ENCODE data around the gene FTSJ3. TPM values are rescaled to one million over a fixed set of nuclear protein-coding genes. Genes with fewer than 3 reads are reported as not detected.
A peak's percentile ranks its signal among the peaks of the same experiment; 100 is the strongest.

Gene FTSJ3
- total RNA-seq, 2 experiments from 2014 or later = 47.6 to 51.1 TPM

DNA sequence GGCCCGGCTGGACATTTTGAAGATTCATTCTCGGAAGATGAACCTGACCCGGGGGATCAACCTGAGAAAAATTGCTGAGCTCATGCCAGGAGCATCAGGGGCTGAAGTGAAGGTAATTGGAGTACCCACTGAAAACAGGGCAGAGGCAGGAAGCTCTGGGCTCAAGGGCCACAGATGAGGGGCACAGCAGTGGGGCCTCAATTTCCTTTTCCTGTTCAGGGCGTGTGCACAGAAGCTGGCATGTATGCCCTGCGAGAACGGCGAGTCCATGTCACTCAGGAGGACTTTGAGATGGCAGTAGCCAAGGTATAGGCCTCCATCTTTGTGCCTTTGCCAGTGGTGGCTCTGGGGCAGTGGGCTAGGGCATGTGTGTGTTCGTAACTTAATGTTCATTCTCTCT lies 4.0 kb upstream of the FTSJ3 start:
- Histone ChIP-seq H3K4me1 (ENCODE audit: insufficient read depth, low read length) (peaks cover 71% of the 10 kb centered on the region), H3K4me3 (ENCODE audit: low read length) (no peak overlapping the region), H3K27me3 (ENCODE audit: control insufficient read depth in 1 of 2, insufficient read depth in 2 of 2, low read length in 2 of 2) (no peaks in the 10 kb centered on the region), H3K27ac (ENCODE audit: low read depth in 1 of 2, low read length in 2 of 2) (peak overlapping the region; percentile 2 to 37), H3K9me3 (ENCODE audit: control insufficient read depth in 1 of 2, insufficient read depth in 1 of 2, low read length in 2 of 2) (no peaks in the 10 kb centered on the region), H3K36me3 (ENCODE audit: insufficient read depth, low read length) (peaks cover 79% of the 10 kb centered on the region)
- CTCF ChIA-PET = interaction anchor here (1.7 kb wide), 1 partner anchor 18 kb away, joined by 11 read pairs; no protein-coding TSS in a partner anchor
- Mint-ChIP-seq H3K9me3 (no peaks in the 10 kb centered on the region), H3K36me3 (ENCODE audit: low read depth) (peaks cover 99% of the 10 kb centered on the region), H3K27ac (peak overlapping the region; percentile 69), H3K4me1 (ENCODE audit: low read depth) (peaks cover 76% of the 10 kb centered on the region), H3K4me3 (peak overlapping the region; percentile 62), H3K27me3 (no peaks in the 10 kb centered on the region)
- TF ChIP-seq, protein P1, sequence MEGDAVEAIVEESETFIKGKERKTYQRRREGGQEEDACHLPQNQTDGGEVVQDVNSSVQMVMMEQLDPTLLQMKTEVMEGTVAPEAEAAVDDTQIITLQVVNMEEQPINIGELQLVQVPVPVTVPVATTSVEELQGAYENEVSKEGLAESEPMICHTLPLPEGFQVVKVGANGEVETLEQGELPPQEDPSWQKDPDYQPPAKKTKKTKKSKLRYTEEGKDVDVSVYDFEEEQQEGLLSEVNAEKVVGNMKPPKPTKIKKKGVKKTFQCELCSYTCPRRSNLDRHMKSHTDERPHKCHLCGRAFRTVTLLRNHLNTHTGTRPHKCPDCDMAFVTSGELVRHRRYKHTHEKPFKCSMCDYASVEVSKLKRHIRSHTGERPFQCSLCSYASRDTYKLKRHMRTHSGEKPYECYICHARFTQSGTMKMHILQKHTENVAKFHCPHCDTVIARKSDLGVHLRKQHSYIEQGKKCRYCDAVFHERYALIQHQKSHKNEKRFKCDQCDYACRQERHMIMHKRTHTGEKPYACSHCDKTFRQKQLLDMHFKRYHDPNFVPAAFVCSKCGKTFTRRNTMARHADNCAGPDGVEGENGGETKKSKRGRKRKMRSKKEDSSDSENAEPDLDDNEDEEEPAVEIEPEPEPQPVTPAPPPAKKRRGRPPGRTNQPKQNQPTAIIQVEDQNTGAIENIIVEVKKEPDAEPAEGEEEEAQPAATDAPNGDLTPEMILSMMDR (IDR thresholded peaks at IDR 0.05) = no peak
- ATAC-seq (ENCODE audit: poor library complexity) (no peak), DNase-seq (peak in 1 of 14 experiments; percentile 38)
- POLR2A ChIA-PET = interaction anchor here (0.6 to 7.3 kb wide), 6 partner anchors 9 to 137 kb away, joined by 3 to 86 read pairs (median 4); partner anchors contain the start of genes CCDC47, DDX42, SMARCD2 and STRADA
- intact Hi-C loops (cut with DNase I, micrococcal nuclease) = loop anchor here in 1 of 2 experiments (10.0 kb wide), 1 partner anchor 407 kb away; no protein-coding TSS in a partner anchor

DNA sequence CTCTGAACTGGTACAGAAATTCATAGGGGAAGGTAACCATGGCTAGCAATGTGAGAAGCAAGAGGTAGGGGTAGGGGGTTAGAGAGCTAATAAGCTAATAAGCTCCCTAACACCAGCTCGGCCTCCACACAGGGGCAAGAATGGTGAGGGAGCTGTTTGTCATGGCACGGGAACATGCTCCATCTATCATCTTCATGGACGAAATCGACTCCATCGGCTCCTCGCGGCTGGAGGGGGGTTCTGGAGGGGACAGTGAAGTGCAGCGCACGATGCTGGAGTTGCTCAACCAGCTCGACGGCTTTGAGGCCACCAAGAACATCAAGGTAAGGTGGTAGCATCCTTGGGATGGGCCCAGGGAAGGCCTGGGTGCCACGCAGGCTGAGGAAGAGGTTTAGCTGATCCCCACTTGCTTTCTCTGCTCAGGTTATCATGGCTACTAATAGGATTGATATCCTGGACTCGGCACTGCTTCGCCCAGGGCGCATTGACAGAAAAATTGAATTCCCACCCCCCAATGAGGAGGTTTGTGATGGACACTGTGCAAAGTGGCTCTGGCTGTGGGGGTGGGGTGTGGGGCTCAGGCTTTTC lies 3.5 kb upstream of the FTSJ3 start:
- Mint-ChIP-seq H3K9me3 (no peaks in the 10 kb centered on the region), H3K27ac (peak overlapping the region; percentile 96), H3K4me1 (ENCODE audit: low read depth) (peaks cover 81% of the 10 kb centered on the region), H3K36me3 (ENCODE audit: low read depth) (peaks cover 100% of the 10 kb centered on the region), H3K4me3 (peak overlapping the region; percentile 71), H3K27me3 (no peaks in the 10 kb centered on the region)
- H3K27ac ChIP-seq (ENCODE audit: low read depth in 1 of 2, low read length in 2 of 2) = peak overlapping the region in 1 of 2 donors; percentile 37
- ChIA-PET POLR2A (interaction anchor here (0.6 to 7.3 kb wide), 7 partner anchors 10 to 136 kb away, joined by 3 to 86 read pairs (median 5); partner anchors contain the start of genes CCDC47, DDX42, SMARCD2 and STRADA), CTCF (interaction anchor here (0.7 to 1.7 kb wide), 2 partner anchors 10 to 18 kb away, joined by 3 to 11 read pairs; no protein-coding TSS in a partner anchor)
- DNase-seq = no peak
- no peak overlapping the region for H3K4me3 ChIP-seq (ENCODE audit: low read length)
- ATAC-seq (ENCODE audit: poor library complexity) = no peak
- H3K9me3 ChIP-seq (ENCODE audit: control insufficient read depth in 1 of 2, insufficient read depth in 1 of 2, low read length in 2 of 2) = no peaks in the 10 kb centered on the region
- peaks cover 74% of the 10 kb centered on the region for H3K36me3 ChIP-seq (ENCODE audit: insufficient read depth, low read length)
- TF ChIP-seq, protein P1 (IDR thresholded peaks at IDR 0.05) = no peak
- no peaks in the 10 kb centered on the region for H3K27me3 ChIP-seq (ENCODE audit: control insufficient read depth in 1 of 2, insufficient read depth in 2 of 2, low read length in 2 of 2)
- intact Hi-C loops (cut with DNase I, micrococcal nuclease) = loop anchor here in 1 of 2 experiments (10.0 kb wide), 1 partner anchor 406 kb away; no protein-coding TSS in a partner anchor
- peaks cover 76% of the 10 kb centered on the region for H3K4me1 ChIP-seq (ENCODE audit: insufficient read depth, low read length)

DNA sequence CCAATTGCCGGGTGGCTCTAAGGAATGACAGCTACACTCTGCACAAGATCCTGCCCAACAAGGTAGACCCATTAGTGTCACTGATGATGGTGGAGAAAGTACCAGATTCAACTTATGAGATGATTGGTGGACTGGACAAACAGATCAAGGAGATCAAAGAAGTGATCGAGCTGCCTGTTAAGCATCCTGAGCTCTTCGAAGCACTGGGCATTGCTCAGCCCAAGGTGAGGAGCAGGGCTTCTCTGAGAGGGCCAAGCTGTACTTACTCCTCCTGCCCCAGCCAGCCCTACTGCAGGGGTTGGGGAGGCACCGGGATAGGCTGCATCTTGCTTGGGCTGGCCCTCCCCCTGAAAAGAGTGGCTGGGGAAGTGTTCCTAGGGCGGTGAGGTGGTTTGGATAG lies 2.8 kb upstream of the FTSJ3 start:
- peaks cover 80% of the 10 kb centered on the region for H3K4me1 ChIP-seq (ENCODE audit: insufficient read depth, low read length)
- intact Hi-C loops (cut with DNase I, micrococcal nuclease) = loop anchor here in 1 of 2 experiments (10.0 kb wide), 1 partner anchor 405 kb away; no protein-coding TSS in a partner anchor
- H3K36me3 ChIP-seq (ENCODE audit: insufficient read depth, low read length) = peaks cover 73% of the 10 kb centered on the region
- H3K4me3 Mint-ChIP-seq = peak overlapping the region; percentile 71
- DNase-seq (no peak), ATAC-seq (ENCODE audit: poor library complexity) (no peak)
- TF ChIP-seq, protein P1 (IDR thresholded peaks at IDR 0.05) = no peak
- no peaks in the 10 kb centered on the region for H3K27me3 ChIP-seq (ENCODE audit: control insufficient read depth in 1 of 2, insufficient read depth in 2 of 2, low read length in 2 of 2)
- H3K9me3 Mint-ChIP-seq = no peaks in the 10 kb centered on the region
- H3K4me1 Mint-ChIP-seq (ENCODE audit: low read depth) = peaks cover 85% of the 10 kb centered on the region
- peak overlapping the region; percentile 96 for H3K27ac Mint-ChIP-seq
- CTCF ChIA-PET = interaction anchor here (0.7 to 1.7 kb wide), 2 partner anchors 11 to 19 kb away, joined by 3 to 11 read pairs; no protein-coding TSS in a partner anchor
- H3K4me3 ChIP-seq (ENCODE audit: low read length) = no peak overlapping the region
- no peaks in the 10 kb centered on the region for H3K9me3 ChIP-seq (ENCODE audit: control insufficient read depth in 1 of 2, insufficient read depth in 1 of 2, low read length in 2 of 2)
- peak overlapping the region in 1 of 2 donors; percentile 26 for H3K27ac ChIP-seq (ENCODE audit: low read depth in 1 of 2, low read length in 2 of 2)
- POLR2A ChIA-PET = interaction anchor here (1.3 to 7.3 kb wide), 3 partner anchors 11 to 132 kb away, joined by 4 to 86 read pairs (median 5); partner anchors contain the start of genes CCDC47, DDX42 and SMARCD2
- H3K27me3 Mint-ChIP-seq = no peaks in the 10 kb centered on the region
- peaks cover 100% of the 10 kb centered on the region for H3K36me3 Mint-ChIP-seq (ENCODE audit: low read depth)

All from CD4-positive, alpha-beta T cell (primary cell).